Melanocyte of skin (primary cell): ENCODE measurements around the gene MAGED1. TPM values are rescaled to one million over a fixed set of nuclear protein-coding genes. Genes with fewer than 3 reads are reported as not detected.

ENCODE experiments used
- small RNA-seq, 2 donors: library from RNA; depleted of rRNA; stranded (forward); fragments of <200 nt; gene quantifications; one replicate each; pipeline ENCODE3, GENCODE V24; 2012
- total RNA-seq, 2 donors: library from RNA; depleted of rRNA; stranded (reverse); fragments of >200 nt; gene quantifications; 2 replicates each; pipeline ENCODE4 v1.2.3, GENCODE V29; 2012

The MAGED1 gene
- total RNA-seq = 100 to 1,000 TPM in 1 of 2 donors, 10 to 100 TPM in 1; 87.9 to 100 TPM

GRCh38 chrX:51892921-51893745 is at the start of gene MAGED1:
MAGED1 (plus strand) TSS chrX:51893623; CDS start chrX:51894305, 682 bp downstream.

Small RNA genes lying within 50 kb of the gene (small RNA-seq; reads per million reads assigned to genes)
- gene AL929410.2 = 0 to 0.09 reads per million in 2 donors
- gene RNU6-504P = 0 reads per million in 2 donors

Other genes starting within 250 kb of the MAGED1 start
- not detected for gene CENPVL2, start 210.8 kb upstream of the MAGED1 start, total RNA-seq
- not detected for gene CENPVL1, start 183.1 kb upstream of the MAGED1 start, total RNA-seq
- 1 to 10 TPM; 5.2 to 7.7 TPM for gene GSPT2, start 150.2 kb upstream of the MAGED1 start, total RNA-seq
- gene MAGED4B, start 175.6 kb downstream of the MAGED1 start, total RNA-seq = 10 to 100 TPM in 1 of 2 donors, 1 to 10 TPM in 1; 6.7 to 12.4 TPM